ENCODE measurements around the gene VAMP2.
A peak's percentile ranks its signal among the peaks of the same experiment; 100 is the strongest.

The VAMP2 gene

DNA sequence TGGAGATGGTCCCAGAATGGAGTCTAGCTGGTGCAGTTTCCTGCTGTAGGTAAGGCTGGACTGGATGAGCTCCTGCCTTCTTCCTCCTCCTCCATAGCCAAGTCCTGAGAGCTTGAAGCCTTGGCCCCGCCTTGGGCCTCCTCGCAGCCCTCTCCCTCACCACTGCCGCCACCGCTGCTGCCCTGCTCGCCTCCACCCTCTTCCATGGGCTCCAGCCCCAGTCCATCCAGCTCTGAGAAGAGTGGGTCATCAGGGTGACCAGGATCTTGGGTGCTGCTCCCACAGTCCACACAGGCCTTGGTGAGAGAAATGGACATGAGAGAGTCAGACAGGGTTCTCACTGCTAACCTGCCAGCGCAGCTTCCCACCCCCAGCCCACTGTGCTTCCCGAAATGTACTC is 21.7 kb downstream of the VAMP2 start:
- Histone ChIP-seq H3K4me1 (ENCODE audit: control insufficient read depth, insufficient read depth, low read length) (0 out of 2 replicates have a peak, but pooled peaks cover 4% of the 10 kb centered on the region), H3K4me3 (ENCODE audit: low read depth, low read length) (no peak overlapping the region), H3K27ac (ENCODE audit: extremely low read depth, low read depth, low read length) (no peak overlapping the region), H3K36me3 (ENCODE audit: control insufficient read depth in 2 of 2, insufficient read depth in 1 of 2, low read length in 2 of 2) (peaks cover 0 to 51% of the 10 kb centered on the region in 2 experiments; a peak in 1 of 3 replicates), H3K9me3 (ENCODE audit: control insufficient read depth, insufficient read depth, low read depth, low read length) (no peaks in the 10 kb centered on the region)
- POLR2A ChIA-PET, result interaction anchor here (1.0 to 4.5 kb wide), 5 partner anchors 17 to 148 kb away, joined by 4 to 31 read pairs (median 9); partner anchors contain the start of genes AURKB, HES7 and RANGRF
- CTCF ChIA-PET, result interaction anchor here (0.6 to 7.1 kb wide), 7 partner anchors 9 to 765 kb away, joined by 3 to 91 read pairs (median 4); partner anchors contain the start of gene PER1
- 0 out of 2 replicates have a peak, but pooled peaks have one; percentile 27 for TF ChIP-seq ZNF600 (tag by site-specific recombination; IDR thresholded peaks at IDR 0.05)
- TF ChIP-seq ZNF510 (tag by site-specific recombination; IDR thresholded peaks at IDR 0.05; ENCODE audit: insufficient replicate concordance), result no peak
- no peak for TF ChIP-seq ZNF433 (tag by site-specific recombination; IDR thresholded peaks at IDR 0.05; ENCODE audit: low read depth)

DNA sequence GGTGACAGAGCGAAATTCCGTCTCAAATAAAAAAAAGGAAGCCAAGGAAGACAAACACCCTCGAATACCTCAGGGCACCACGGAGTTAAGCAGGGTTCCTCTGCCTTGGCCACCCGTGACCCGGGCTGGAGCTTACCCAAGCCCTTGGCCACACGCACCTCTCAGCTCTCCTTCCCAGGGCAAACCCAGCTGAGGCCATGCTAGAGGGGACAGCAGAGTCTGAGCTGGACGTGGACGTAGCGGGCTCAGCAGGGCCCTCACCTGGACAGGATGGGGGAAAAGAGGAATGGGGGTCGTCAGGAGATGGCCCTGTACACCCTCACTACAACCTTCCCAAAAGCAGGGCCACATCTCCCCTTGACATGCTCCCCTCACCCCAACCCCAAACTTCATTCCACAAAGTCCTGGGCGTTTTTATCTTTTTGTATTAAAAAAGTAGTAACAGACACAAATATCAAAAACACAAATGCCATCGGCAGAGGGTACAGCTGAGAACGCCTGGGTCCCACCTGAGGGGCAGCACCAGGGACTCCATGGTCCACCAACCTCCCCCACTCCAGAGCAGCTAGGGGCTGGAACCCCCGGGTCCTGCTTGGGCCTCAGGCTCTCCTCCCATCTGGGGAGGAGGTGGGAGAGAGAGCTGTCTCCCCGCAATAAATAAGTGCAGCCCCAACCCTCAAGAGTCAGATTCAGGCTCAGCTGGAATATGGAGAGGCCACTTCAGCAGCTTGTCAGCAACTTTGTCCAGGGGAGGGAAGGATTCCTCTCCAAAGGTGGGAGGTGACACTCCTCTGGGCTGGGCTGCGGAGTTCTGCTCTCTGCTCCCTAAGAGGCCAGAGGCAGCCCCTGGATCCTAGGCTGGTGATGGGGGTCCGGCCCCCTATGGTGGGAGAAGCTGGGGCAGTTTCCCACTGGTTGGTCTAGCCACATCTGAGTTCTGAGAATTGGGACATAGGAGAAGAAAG is 22.4 kb downstream of the VAMP2 start:
- H3K4me3 ChIP-seq (ENCODE audit: low read depth, low read length), result no peak overlapping the region
- ChIA-PET POLR2A (interaction anchor here (1.0 to 4.5 kb wide), 7 partner anchors 17 to 148 kb away, joined by 4 to 31 read pairs (median 7); partner anchors contain the start of genes AURKB, HES7 and RANGRF), CTCF (interaction anchor here (0.6 to 7.1 kb wide), 9 partner anchors 10 to 766 kb away, joined by 3 to 91 read pairs (median 4); partner anchors contain the start of gene PER1)
- H3K9me3 ChIP-seq (ENCODE audit: control insufficient read depth, insufficient read depth, low read depth, low read length), result no peaks in the 10 kb centered on the region
- 0 out of 2 replicates have a peak, but pooled peaks cover 4% of the 10 kb centered on the region for H3K4me1 ChIP-seq (ENCODE audit: control insufficient read depth, insufficient read depth, low read length)
- no peak overlapping the region for H3K27ac ChIP-seq (ENCODE audit: extremely low read depth, low read depth, low read length)
- peaks cover 0 to 44% of the 10 kb centered on the region in 2 experiments; a peak in 1 of 3 replicates for H3K36me3 ChIP-seq (ENCODE audit: control insufficient read depth in 2 of 2, insufficient read depth in 1 of 2, low read length in 2 of 2)
- TF ChIP-seq, protein P1, sequence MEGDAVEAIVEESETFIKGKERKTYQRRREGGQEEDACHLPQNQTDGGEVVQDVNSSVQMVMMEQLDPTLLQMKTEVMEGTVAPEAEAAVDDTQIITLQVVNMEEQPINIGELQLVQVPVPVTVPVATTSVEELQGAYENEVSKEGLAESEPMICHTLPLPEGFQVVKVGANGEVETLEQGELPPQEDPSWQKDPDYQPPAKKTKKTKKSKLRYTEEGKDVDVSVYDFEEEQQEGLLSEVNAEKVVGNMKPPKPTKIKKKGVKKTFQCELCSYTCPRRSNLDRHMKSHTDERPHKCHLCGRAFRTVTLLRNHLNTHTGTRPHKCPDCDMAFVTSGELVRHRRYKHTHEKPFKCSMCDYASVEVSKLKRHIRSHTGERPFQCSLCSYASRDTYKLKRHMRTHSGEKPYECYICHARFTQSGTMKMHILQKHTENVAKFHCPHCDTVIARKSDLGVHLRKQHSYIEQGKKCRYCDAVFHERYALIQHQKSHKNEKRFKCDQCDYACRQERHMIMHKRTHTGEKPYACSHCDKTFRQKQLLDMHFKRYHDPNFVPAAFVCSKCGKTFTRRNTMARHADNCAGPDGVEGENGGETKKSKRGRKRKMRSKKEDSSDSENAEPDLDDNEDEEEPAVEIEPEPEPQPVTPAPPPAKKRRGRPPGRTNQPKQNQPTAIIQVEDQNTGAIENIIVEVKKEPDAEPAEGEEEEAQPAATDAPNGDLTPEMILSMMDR (tag by site-specific recombination; IDR thresholded peaks at IDR 0.05), result no peak
- TF ChIP-seq ZNF394 (tag by site-specific recombination; IDR thresholded peaks at IDR 0.05; ENCODE audit: borderline replicate concordance) (no peak), ZNF621 (tag by site-specific recombination; IDR thresholded peaks at IDR 0.05) (no peak), ZNF404 (tag by site-specific recombination; IDR thresholded peaks at IDR 0.05) (no peak)
- TF ChIP-seq, protein P2, sequence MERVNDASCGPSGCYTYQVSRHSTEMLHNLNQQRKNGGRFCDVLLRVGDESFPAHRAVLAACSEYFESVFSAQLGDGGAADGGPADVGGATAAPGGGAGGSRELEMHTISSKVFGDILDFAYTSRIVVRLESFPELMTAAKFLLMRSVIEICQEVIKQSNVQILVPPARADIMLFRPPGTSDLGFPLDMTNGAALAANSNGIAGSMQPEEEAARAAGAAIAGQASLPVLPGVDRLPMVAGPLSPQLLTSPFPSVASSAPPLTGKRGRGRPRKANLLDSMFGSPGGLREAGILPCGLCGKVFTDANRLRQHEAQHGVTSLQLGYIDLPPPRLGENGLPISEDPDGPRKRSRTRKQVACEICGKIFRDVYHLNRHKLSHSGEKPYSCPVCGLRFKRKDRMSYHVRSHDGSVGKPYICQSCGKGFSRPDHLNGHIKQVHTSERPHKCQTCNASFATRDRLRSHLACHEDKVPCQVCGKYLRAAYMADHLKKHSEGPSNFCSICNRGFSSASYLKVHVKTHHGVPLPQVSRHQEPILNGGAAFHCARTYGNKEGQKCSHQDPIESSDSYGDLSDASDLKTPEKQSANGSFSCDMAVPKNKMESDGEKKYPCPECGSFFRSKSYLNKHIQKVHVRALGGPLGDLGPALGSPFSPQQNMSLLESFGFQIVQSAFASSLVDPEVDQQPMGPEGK (tag by site-specific recombination; IDR thresholded peaks at IDR 0.05), result no peak

DNA sequence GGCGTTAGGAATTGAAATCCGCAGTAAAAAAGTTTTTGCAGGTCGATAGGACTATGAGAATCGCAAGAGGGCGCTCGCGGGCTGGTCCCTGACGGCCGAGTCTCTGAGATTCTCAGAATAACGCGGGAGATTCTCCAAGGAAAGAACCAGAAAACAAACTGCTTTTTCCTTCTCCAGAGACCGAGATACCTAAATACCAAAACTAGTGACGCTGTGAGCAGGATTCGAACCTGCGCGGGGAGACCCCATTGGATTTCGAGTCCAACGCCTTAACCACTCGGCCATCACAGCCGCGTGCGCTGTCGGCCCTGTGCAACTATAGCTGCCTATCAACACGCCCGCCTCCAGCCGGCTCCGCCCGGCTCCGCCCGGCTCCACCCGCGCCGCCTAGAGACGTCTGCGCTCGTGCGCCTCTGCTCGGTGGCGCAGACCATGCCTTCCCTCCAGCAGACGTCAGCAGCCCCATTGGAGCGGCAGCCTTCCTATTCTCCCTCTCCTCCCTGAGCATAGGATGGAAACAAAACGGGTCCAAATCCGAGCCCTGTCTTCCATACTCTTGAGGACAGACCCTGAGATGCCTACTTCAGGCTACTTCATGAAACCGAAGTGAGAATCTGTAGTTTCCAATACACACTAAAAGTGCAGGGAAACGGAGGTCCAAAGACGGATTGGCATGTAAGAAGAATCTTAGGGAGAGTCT is 23.9 kb downstream of the VAMP2 start:
- peak overlapping the region; percentile 48 for H3K27ac ChIP-seq (ENCODE audit: extremely low read depth, low read depth, low read length)
- POLR2A ChIA-PET, result interaction anchor here (0.6 to 4.5 kb wide), 13 partner anchors 12 to 83 kb away, joined by 3 to 31 read pairs (median 5); partner anchors contain the start of genes AURKB, BORCS6 and HES7
- TF ChIP-seq ZNF37A (tag by site-specific recombination; IDR thresholded peaks at IDR 0.05), result peak; percentile 30; the same call in 1 of the 2 replicates
- TF ChIP-seq ZNF24 (tag by site-specific recombination; IDR thresholded peaks at IDR 0.05), result peak; percentile 72; the same call in 1 of the 2 replicates
- peak; percentile 99 for TF ChIP-seq KLF1 (tag by site-specific recombination; IDR thresholded peaks at IDR 0.05)
- TF ChIP-seq, protein P3, sequence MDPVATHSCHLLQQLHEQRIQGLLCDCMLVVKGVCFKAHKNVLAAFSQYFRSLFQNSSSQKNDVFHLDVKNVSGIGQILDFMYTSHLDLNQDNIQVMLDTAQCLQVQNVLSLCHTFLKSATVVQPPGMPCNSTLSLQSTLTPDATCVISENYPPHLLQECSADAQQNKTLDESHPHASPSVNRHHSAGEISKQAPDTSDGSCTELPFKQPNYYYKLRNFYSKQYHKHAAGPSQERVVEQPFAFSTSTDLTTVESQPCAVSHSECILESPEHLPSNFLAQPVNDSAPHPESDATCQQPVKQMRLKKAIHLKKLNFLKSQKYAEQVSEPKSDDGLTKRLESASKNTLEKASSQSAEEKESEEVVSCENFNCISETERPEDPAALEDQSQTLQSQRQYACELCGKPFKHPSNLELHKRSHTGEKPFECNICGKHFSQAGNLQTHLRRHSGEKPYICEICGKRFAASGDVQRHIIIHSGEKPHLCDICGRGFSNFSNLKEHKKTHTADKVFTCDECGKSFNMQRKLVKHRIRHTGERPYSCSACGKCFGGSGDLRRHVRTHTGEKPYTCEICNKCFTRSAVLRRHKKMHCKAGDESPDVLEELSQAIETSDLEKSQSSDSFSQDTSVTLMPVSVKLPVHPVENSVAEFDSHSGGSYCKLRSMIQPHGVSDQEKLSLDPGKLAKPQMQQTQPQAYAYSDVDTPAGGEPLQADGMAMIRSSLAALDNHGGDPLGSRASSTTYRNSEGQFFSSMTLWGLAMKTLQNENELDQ (tag by site-specific recombination; IDR thresholded peaks at IDR 0.05; ENCODE audit: low read depth), result no peak
- no peak for TF ChIP-seq ZBTB20 (tag by site-specific recombination; IDR thresholded peaks at IDR 0.05)
- peak; percentile 83 for TF ChIP-seq KLF10 (tag by site-specific recombination; IDR thresholded peaks at IDR 0.05)
- peak; percentile 85 for TF ChIP-seq ZNF629 (tag by site-specific recombination; IDR thresholded peaks at IDR 0.05)
- TF ChIP-seq, protein P4, sequence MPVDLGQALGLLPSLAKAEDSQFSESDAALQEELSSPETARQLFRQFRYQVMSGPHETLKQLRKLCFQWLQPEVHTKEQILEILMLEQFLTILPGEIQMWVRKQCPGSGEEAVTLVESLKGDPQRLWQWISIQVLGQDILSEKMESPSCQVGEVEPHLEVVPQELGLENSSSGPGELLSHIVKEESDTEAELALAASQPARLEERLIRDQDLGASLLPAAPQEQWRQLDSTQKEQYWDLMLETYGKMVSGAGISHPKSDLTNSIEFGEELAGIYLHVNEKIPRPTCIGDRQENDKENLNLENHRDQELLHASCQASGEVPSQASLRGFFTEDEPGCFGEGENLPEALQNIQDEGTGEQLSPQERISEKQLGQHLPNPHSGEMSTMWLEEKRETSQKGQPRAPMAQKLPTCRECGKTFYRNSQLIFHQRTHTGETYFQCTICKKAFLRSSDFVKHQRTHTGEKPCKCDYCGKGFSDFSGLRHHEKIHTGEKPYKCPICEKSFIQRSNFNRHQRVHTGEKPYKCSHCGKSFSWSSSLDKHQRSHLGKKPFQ (tag by site-specific recombination; IDR thresholded peaks at IDR 0.05), result peak; percentile 79
- peak; percentile 98 for TF ChIP-seq ZNF366 (tag by site-specific recombination; conservative IDR thresholded peaks at IDR 0.05)

More for the DNA sequence above, 23.9 kb downstream of the VAMP2 start:
- Histone ChIP-seq H3K36me3 (ENCODE audit: control insufficient read depth in 2 of 2, insufficient read depth in 1 of 2, low read length in 2 of 2) (peaks cover 0 to 33% of the 10 kb centered on the region in 2 experiments; a peak in 1 of 3 replicates), H3K4me3 (ENCODE audit: low read depth, low read length) (peak overlapping the region; percentile 71), H3K4me1 (ENCODE audit: control insufficient read depth, insufficient read depth, low read length) (0 out of 2 replicates have a peak, but pooled peaks cover 4% of the 10 kb centered on the region), H3K9me3 (ENCODE audit: control insufficient read depth, insufficient read depth, low read depth, low read length) (no peaks in the 10 kb centered on the region)
- CTCF ChIA-PET, result interaction anchor here (0.7 to 7.1 kb wide), 16 partner anchors 11 to 368 kb away, joined by 3 to 91 read pairs (median 6); partner anchors contain the start of genes ALOXE3, HES7 and PER1

Measured in HEK293 (cell line).